ENCODE data around the gene ZNF366. TPM values are rescaled to one million over a fixed set of nuclear protein-coding genes. Genes with fewer than 3 reads are reported as not detected.

ZNF366 gene
- polyA plus RNA-seq, 4 donors: 3.4 to 4.6 (median 3.8) TPM

- DNase-seq (ENCODE audit: low read depth in 4 of 4, low spot score in 2 of 4): no peak
Measured at GRCh38 chr5:72445969-72446368, 61.2 kb downstream of the ZNF366 start.

GRCh38 chr5:72443883-72444282, 63.3 kb downstream of the ZNF366 start:
- DNase-seq (ENCODE audit: low read depth in 4 of 4, low spot score in 2 of 4): no peak

- no peak for DNase-seq (ENCODE audit: low read depth in 4 of 4, low spot score in 2 of 4)
Measured at GRCh38 chr5:72441862-72442540, 65.2 kb downstream of the ZNF366 start.

- no peak for DNase-seq (ENCODE audit: low read depth in 4 of 4, low spot score in 2 of 4)
Measured at GRCh38 chr5:72441094-72441723, 66.0 kb downstream of the ZNF366 start.

- no peak for DNase-seq (ENCODE audit: low read depth in 4 of 4, low spot score in 2 of 4)
Measured at GRCh38 chr5:72440207-72440638, 67.0 kb downstream of the ZNF366 start.

- no peak for DNase-seq (ENCODE audit: low read depth in 4 of 4, low spot score in 2 of 4)
Measured at GRCh38 chr5:72439192-72439591, 68.0 kb downstream of the ZNF366 start.

- DNase-seq (ENCODE audit: low read depth in 4 of 4, low spot score in 2 of 4): no peak
Measured at GRCh38 chr5:72438141-72438540, 69.1 kb downstream of the ZNF366 start.

- no peak for DNase-seq (ENCODE audit: low read depth in 4 of 4, low spot score in 2 of 4)
Measured at GRCh38 chr5:72436796-72437471, 70.3 kb downstream of the ZNF366 start.

- DNase-seq (ENCODE audit: low read depth in 4 of 4, low spot score in 2 of 4): no peak
Measured at GRCh38 chr5:72434781-72435437, 72.3 kb downstream of the ZNF366 start.

- DNase-seq (ENCODE audit: low read depth in 4 of 4, low spot score in 2 of 4): no peak
Measured at GRCh38 chr5:72434056-72434780, 73.0 kb downstream of the ZNF366 start.

GRCh38 chr5:72433522-72433921, 73.7 kb downstream of the ZNF366 start:
- DNase-seq (ENCODE audit: low read depth in 4 of 4, low spot score in 2 of 4): no peak

- peak in 1 of 4 donors; percentile 21 for DNase-seq (ENCODE audit: low read depth in 4 of 4, low spot score in 2 of 4)
Measured at GRCh38 chr5:72428669-72429068, 78.5 kb downstream of the ZNF366 start.

- peak in 1 of 4 donors; percentile 19 for DNase-seq (ENCODE audit: low read depth in 4 of 4, low spot score in 2 of 4)
Measured at GRCh38 chr5:72427488-72428437, 79.4 kb downstream of the ZNF366 start.

GRCh38 chr5:72427016-72427415, 80.2 kb downstream of the ZNF366 start:
- no peak for DNase-seq (ENCODE audit: low read depth in 4 of 4, low spot score in 2 of 4)

GRCh38 chr5:72426019-72426418, 81.2 kb downstream of the ZNF366 start:
- no peak for DNase-seq (ENCODE audit: low read depth in 4 of 4, low spot score in 2 of 4)

- DNase-seq (ENCODE audit: low read depth in 4 of 4, low spot score in 2 of 4): no peak
Measured at GRCh38 chr5:72418271-72418670, 88.9 kb downstream of the ZNF366 start.

GRCh38 chr5:72417333-72418062, 89.7 kb downstream of the ZNF366 start:
- no peak for DNase-seq (ENCODE audit: low read depth in 4 of 4, low spot score in 2 of 4)

GRCh38 chr5:72415616-72416325, 91.4 kb downstream of the ZNF366 start:
- no peak for DNase-seq (ENCODE audit: low read depth in 4 of 4, low spot score in 2 of 4)

Measured in left renal cortex interstitium (tissue), 4 donors.